H9 (cell line): ENCODE data around the gene CCDC33. TPM values are rescaled to one million over a fixed set of nuclear protein-coding genes. Genes with fewer than 3 reads are reported as not detected.

Source experiments
- DNase-seq: peaks from one replicate; pipeline ENCODE4 v3.0.0-alpha.2; 2017
- H2AFZ ChIP-seq: one replicate; pipeline ENCODE4 v1.6.1; 2013; ENCODE audit warnings: mild to moderate bottlenecking, low read length, control low read depth, moderate library complexity
- H2AK5ac ChIP-seq: 2 replicates; pipeline ENCODE4 v1.6.1; 2013; ENCODE audit warnings: low read length, control low read depth, mixed read lengths; ENCODE audit not compliant: insufficient read length
- H2BK120ac ChIP-seq: one replicate; pipeline ENCODE4 v1.6.1; 2013; ENCODE audit warnings: low read depth, mild to moderate bottlenecking, low read length, control low read depth, inconsistent platforms; ENCODE audit not compliant: poor library complexity, severe bottlenecking
- H2BK12ac ChIP-seq: 2 replicates; pipeline ENCODE4 v1.6.1; 2013; ENCODE audit warnings: low read length, control low read depth, mixed read lengths, low read depth; ENCODE audit not compliant: insufficient read length
- H2BK15ac ChIP-seq: 2 replicates; pipeline ENCODE4 v1.6.1; 2013; ENCODE audit warnings: low read depth, low read length, control low read depth
- H2BK20ac ChIP-seq: one replicate; pipeline ENCODE4 v1.6.1; 2013; ENCODE audit warnings: low read depth, mild to moderate bottlenecking, low read length, control low read depth, inconsistent platforms; ENCODE audit not compliant: poor library complexity, severe bottlenecking
- H2BK5ac ChIP-seq: 2 replicates; pipeline ENCODE4 v1.6.1; 2013; ENCODE audit warnings: low read length, control low read depth, mixed read lengths; ENCODE audit not compliant: insufficient read length
- H3K14ac ChIP-seq: 2 replicates; pipeline ENCODE4 v1.6.1; 2013; ENCODE audit warnings: low read length, control low read depth; ENCODE audit not compliant: insufficient read depth
- H3K18ac ChIP-seq: 2 replicates; pipeline ENCODE4 v1.6.1; 2013; ENCODE audit warnings: low read depth, mild to moderate bottlenecking, mixed read lengths, low read length, control low read depth; ENCODE audit not compliant: insufficient read length
- H3K23ac ChIP-seq: 2 replicates; pipeline ENCODE4 v1.6.1; 2013; ENCODE audit warnings: low read length, control low read depth, mixed read lengths, low read depth; ENCODE audit not compliant: insufficient read length
- H3K23me2 ChIP-seq: 2 replicates; pipeline ENCODE4 v1.6.1; 2013; ENCODE audit warnings: low read depth, mild to moderate bottlenecking, mixed read lengths, low read length, control low read depth; ENCODE audit not compliant: insufficient read length, poor library complexity, severe bottlenecking
- H3K27ac ChIP-seq: 2 replicates; pipeline ENCODE4 v1.5.1; 2013; ENCODE audit warnings: low read length, control low read depth, mixed read lengths, low read depth; ENCODE audit not compliant: insufficient read length
- H3K27me3 ChIP-seq: 2 replicates; pipeline ENCODE4 v1.6.1; 2013; ENCODE audit warnings: low read length, control low read depth, inconsistent platforms; ENCODE audit not compliant: insufficient read depth
- H3K4ac ChIP-seq: 2 replicates; pipeline ENCODE4 v1.6.1; 2013; ENCODE audit warnings: low read depth, mild to moderate bottlenecking, control low read depth, inconsistent platforms, low read length, moderate library complexity
- H3K4me1 ChIP-seq: 2 replicates; pipeline ENCODE4 v1.6.1; 2013; ENCODE audit warnings: low read length, control low read depth, inconsistent platforms; ENCODE audit not compliant: insufficient read depth
- H3K4me2 ChIP-seq: 2 replicates; pipeline ENCODE4 v1.6.1; 2013; ENCODE audit warnings: low read length, control low read depth, mixed read lengths; ENCODE audit not compliant: insufficient read length, insufficient read depth
- H3K56ac ChIP-seq: 2 replicates; pipeline ENCODE4 v1.6.1; 2013; ENCODE audit warnings: low read depth, mild to moderate bottlenecking, mixed read lengths, low read length, control low read depth; ENCODE audit not compliant: insufficient read length
- H3K79me1 ChIP-seq: 2 replicates; pipeline ENCODE4 v1.6.1; 2013; ENCODE audit warnings: low read depth, mild to moderate bottlenecking, moderate library complexity, low read length, control low read depth, inconsistent platforms; ENCODE audit not compliant: insufficient read depth, poor library complexity, severe bottlenecking
- H3K79me2 ChIP-seq: 2 replicates; pipeline ENCODE4 v1.6.1; 2013; ENCODE audit warnings: low read length, control low read depth, inconsistent platforms; ENCODE audit not compliant: insufficient read depth
- H3K9ac ChIP-seq: 2 replicates; pipeline ENCODE4 v1.6.1; 2013; ENCODE audit warnings: low read length, control low read depth, mixed read lengths; ENCODE audit not compliant: insufficient read length; ENCODE audit errors: extremely low read depth
- H3K9me3 ChIP-seq: one replicate; pipeline ENCODE4 v1.6.1; 2013; ENCODE audit warnings: low read depth, low read length, inconsistent platforms; ENCODE audit not compliant: control insufficient read depth
- H3T11ph ChIP-seq: one replicate; pipeline ENCODE4 v1.6.1; 2013; ENCODE audit warnings: mild to moderate bottlenecking, low read length, control low read depth, inconsistent platforms
- H4K20me1 ChIP-seq: one replicate; pipeline ENCODE4 v1.6.1; 2013; ENCODE audit not compliant: control insufficient read depth, insufficient read length, insufficient read depth
- H4K5ac ChIP-seq: 2 replicates; pipeline ENCODE4 v1.6.1; 2013; ENCODE audit warnings: low read depth, mild to moderate bottlenecking, mixed read lengths, low read length, control low read depth; ENCODE audit not compliant: insufficient read length
- H4K8ac ChIP-seq: replicated peaks from 2 replicates; pipeline ENCODE4 v1.6.1; 2013; ENCODE audit warnings: low read length, control low read depth, mixed read lengths, low read depth; ENCODE audit not compliant: insufficient read length
- H4K91ac ChIP-seq: 2 replicates; pipeline ENCODE4 v1.6.1; 2013; ENCODE audit warnings: low read depth, mild to moderate bottlenecking, moderate library complexity, mixed read lengths, low read length, control low read depth; ENCODE audit not compliant: insufficient read length
- H3K27ac Mint-ChIP-seq, 3 experiments: 2 replicates in 2 of 3; 3 replicates in 1 of 3; pipeline ENCODE4 v1.8.0; 2020 to 2021; ENCODE audit warnings: mixed read lengths in 3 of 3, mild to moderate bottlenecking in 1 of 3, moderate library complexity in 1 of 3
- H3K27me3 Mint-ChIP-seq: 2 replicates; pipeline ENCODE4 v1.8.0; 2021; ENCODE audit warnings: low read depth, mild to moderate bottlenecking, moderate library complexity, mixed read lengths
- H3K36me3 Mint-ChIP-seq, 3 experiments: 2 replicates in 2 of 3; 3 replicates in 1 of 3; pipeline ENCODE4 v1.8.0; 2020 to 2021; ENCODE audit warnings: low read depth in 3 of 3, mixed read lengths in 3 of 3; ENCODE audit not compliant: insufficient read depth in 1 of 3
- H3K4me1 Mint-ChIP-seq, 2 experiments: 2 replicates each; pipeline ENCODE4 v1.8.0; 2020; ENCODE audit warnings: mixed read lengths in 2 of 2
- H3K4me3 Mint-ChIP-seq, 2 experiments: 2 replicates in 1 of 2; 3 replicates in 1 of 2; pipeline ENCODE4 v1.8.0; 2020 to 2021; ENCODE audit warnings: mild to moderate bottlenecking in 2 of 2, mixed read lengths in 2 of 2, moderate library complexity in 1 of 2
- H3K9me3 Mint-ChIP-seq, 2 experiments: 2 replicates in 1 of 2; 3 replicates in 1 of 2; pipeline ENCODE4 v1.8.0; 2020; ENCODE audit warnings: mild to moderate bottlenecking in 2 of 2, mixed read lengths in 2 of 2, moderate library complexity in 1 of 2
- WGBS: extraction: QIAGEN DNeasy Blood & Tissue Kit; methylation state at CpG from one replicate; pipeline ENCODE4 v1.1.7; 2013; ENCODE audit warnings: missing lambda C conversion rate, low lambda C conversion rate, mixed read lengths; ENCODE audit not compliant: insufficient read length; ENCODE audit errors: extremely low coverage; 5-methylcytosine and 5-hydroxymethylcytosine counted together
- total RNA-seq: library from RNA; stranded (reverse); gene quantifications from 2 replicates; pipeline ENCODE4 v1.2.1, GENCODE V29; 2021
- TF ChIP-seq, protein P1 (sequence below): fragments of 200-600 bp; sonication (generic); conservative IDR thresholded peaks from 3 replicates; pipeline ENCODE4 v1.8.0; 2021; ENCODE audit warnings: antibody characterized with exemption, mild to moderate bottlenecking

The CCDC33 gene
- total RNA-seq, 1 experiment from 2014 or later, result 4.6 TPM

DNA sequence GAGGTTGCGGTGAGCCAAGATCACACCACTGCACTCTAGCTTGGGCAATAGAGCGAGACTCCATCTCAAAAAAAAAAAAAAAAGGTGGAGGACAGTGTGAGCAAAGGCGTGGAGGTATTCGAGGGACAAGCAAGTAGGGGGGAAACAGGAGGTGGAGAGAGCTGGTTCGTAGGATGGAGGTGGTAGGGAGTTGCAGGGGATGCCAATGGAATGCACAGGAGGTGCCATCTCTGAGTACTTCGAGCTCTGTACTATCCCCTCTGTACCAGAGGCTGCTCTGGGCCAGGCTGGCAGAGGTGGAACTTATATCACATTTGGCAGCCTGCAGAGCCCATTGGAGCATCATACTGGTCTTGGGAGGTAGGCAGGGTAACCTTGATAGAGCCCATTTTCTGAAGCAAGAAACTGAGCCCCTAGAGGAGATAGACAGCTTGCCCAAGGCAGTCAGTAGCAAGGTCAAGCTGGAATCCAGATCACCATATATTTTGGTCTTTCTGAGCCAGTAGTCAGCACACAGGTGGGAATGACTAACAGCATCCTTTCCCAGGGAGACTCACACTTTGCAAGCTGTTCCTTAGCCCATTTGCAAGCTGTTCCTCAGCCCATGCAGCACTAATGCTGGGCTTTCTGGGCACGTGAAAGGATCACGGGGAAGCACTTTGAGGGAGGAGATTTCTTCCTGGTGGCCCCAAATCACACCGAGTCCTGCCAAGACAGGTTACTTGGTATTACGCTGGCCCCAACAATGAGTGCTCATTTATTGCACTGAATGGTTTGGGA is 9.2 kb upstream of the CCDC33 start:
- Histone ChIP-seq H3K27ac (no peak overlapping the region), H3K9me3 (no peaks in the 10 kb centered on the region), H2BK120ac (no peak overlapping the region), H2BK20ac (no peak overlapping the region), H4K91ac (no peak overlapping the region), H2BK5ac (no peak overlapping the region), H2BK12ac (no peak overlapping the region), H2BK15ac (no peak overlapping the region), H4K5ac (no peak overlapping the region), H2AFZ (no peak overlapping the region), H3K79me2 (no peaks in the 10 kb centered on the region), H3K4ac (no peak overlapping the region), H3K27me3 (peaks cover 15% of the 10 kb centered on the region; the same call in 1 of the 2 replicates), H3K4me1 (no peaks in the 10 kb centered on the region), H3T11ph (no peak overlapping the region), H3K23me2 (peaks cover 5% of the 10 kb centered on the region), H3K56ac (no peak overlapping the region), H4K8ac (no peak overlapping the region), H2AK5ac (no peak overlapping the region), H3K9ac (no peak overlapping the region), H3K23ac (no peak overlapping the region), H4K20me1 (no peaks in the 10 kb centered on the region), H3K14ac (no peak overlapping the region), H3K4me2 (no peak overlapping the region), H3K79me1 (no peaks in the 10 kb centered on the region), H3K18ac (no peak overlapping the region)
- Mint-ChIP-seq H3K27ac (no peak overlapping the region; a peak in 1 of 7 replicates), H3K4me1 (peaks cover 41 to 55% of the 10 kb centered on the region in 2 experiments), H3K9me3 (peaks cover 0 to 2% of the 10 kb centered on the region in 2 experiments; a peak in 1 of 5 replicates), H3K4me3 (no peak overlapping the region), H3K36me3 (peaks cover 0 to 2% (median 0%) of the 10 kb centered on the region in 3 experiments; a peak in 1 of 7 replicates), H3K27me3 (peaks cover 84% of the 10 kb centered on the region)
- WGBS, result no CpG with 5 or more reads among the region's 10 CpGs
- no peak for DNase-seq
- TF ChIP-seq, protein P1, sequence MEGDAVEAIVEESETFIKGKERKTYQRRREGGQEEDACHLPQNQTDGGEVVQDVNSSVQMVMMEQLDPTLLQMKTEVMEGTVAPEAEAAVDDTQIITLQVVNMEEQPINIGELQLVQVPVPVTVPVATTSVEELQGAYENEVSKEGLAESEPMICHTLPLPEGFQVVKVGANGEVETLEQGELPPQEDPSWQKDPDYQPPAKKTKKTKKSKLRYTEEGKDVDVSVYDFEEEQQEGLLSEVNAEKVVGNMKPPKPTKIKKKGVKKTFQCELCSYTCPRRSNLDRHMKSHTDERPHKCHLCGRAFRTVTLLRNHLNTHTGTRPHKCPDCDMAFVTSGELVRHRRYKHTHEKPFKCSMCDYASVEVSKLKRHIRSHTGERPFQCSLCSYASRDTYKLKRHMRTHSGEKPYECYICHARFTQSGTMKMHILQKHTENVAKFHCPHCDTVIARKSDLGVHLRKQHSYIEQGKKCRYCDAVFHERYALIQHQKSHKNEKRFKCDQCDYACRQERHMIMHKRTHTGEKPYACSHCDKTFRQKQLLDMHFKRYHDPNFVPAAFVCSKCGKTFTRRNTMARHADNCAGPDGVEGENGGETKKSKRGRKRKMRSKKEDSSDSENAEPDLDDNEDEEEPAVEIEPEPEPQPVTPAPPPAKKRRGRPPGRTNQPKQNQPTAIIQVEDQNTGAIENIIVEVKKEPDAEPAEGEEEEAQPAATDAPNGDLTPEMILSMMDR, result no peak
